Fibroblast of mammary gland (primary cell): ENCODE data around the gene KRTAP10-2.

Experiments
- DNase-seq: peaks from one replicate; pipeline ENCODE4 v3.0.0-alpha.2; 2010; ENCODE audit warnings: low read depth
- H3K4me3 ChIP-seq: 2 replicates; pipeline ENCODE4 v1.5.1; 2011; ENCODE audit warnings: low read depth, mild to moderate bottlenecking, low read length, moderate library complexity; ENCODE audit not compliant: control insufficient read depth
- TF ChIP-seq, protein P1 (sequence below): conservative IDR thresholded peaks from 2 replicates; pipeline ENCODE4 v1.5.1; 2011; ENCODE audit warnings: low read depth, low read length, inconsistent platforms; ENCODE audit not compliant: control insufficient read depth, insufficient read depth

Gene KRTAP10-2

DNA sequence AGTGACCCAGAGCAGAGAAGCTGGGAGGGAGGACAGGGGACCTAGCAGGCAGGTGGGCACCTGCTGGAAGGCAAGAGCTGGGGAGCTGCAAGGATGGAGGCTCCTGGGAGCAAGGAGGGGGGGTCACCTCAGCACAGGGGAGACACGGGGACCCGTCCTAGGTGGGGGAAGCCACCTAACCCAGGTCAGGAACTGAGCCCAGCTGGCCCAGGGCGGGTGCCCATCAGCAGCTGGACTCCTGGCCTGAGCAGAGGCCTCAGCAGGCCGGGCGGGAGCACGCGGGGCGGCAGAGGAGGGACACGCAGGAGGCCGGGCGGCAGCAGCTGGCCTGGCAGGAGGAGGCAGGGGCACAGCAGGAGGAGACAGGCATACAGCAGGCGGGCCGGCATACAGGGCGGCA lies 12.3 kb downstream of the KRTAP10-2 start:
- no peak for DNase-seq
- TF ChIP-seq, protein P1, sequence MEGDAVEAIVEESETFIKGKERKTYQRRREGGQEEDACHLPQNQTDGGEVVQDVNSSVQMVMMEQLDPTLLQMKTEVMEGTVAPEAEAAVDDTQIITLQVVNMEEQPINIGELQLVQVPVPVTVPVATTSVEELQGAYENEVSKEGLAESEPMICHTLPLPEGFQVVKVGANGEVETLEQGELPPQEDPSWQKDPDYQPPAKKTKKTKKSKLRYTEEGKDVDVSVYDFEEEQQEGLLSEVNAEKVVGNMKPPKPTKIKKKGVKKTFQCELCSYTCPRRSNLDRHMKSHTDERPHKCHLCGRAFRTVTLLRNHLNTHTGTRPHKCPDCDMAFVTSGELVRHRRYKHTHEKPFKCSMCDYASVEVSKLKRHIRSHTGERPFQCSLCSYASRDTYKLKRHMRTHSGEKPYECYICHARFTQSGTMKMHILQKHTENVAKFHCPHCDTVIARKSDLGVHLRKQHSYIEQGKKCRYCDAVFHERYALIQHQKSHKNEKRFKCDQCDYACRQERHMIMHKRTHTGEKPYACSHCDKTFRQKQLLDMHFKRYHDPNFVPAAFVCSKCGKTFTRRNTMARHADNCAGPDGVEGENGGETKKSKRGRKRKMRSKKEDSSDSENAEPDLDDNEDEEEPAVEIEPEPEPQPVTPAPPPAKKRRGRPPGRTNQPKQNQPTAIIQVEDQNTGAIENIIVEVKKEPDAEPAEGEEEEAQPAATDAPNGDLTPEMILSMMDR: no peak
- H3K4me3 ChIP-seq: no peak overlapping the region

DNA sequence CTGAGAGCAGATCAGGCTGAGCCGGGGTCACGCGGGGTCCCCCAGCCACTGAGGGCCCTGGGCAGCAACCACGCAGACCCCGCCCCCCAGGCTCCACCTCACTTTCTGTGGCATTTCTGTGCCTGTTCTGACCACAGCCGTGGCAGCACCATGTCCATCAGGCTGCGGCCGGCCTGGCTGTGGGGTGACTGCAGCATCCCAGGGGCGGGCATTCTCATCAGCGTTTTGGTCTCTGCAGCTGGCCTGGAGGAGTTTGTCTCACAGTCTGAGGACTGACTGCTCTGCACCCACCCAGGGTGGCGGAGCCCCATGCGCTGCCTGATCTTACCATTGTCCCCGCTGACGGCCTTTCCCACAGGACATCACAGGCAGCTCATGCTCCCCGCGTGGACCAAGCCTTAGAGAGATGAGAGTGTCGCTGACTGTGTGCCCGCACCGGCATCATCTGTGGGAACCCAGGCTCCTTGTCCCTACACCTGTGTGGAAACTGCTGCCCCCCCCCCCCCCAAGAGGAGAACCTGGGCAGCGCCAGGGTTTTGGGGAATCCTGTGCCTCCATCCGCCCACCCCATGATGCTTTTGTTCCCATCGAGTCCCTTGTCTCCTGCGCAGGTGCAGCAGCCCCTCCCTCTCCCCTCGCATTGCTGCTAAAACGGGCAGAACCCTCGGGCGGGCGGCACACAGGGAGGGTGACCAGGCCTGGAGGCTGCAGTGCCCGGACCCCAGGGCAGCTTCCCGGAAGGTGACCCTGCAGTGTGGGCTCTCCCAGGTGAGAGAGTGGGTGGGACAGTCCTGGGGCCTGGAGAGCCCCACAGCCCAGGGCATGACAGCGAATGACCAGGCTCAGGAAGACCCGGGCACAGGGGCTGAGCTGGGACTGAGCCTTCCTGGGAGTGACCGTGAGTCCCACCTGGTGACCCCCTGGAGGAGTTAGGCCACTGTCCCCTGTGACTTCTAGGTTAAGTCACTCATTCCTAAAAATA lies 13.1 kb downstream of the KRTAP10-2 start:
- DNase-seq: no peak
- TF ChIP-seq, protein P1: no peak
- no peak overlapping the region for H3K4me3 ChIP-seq

- TF ChIP-seq, protein P1: no peak
- DNase-seq: no peak
- no peak overlapping the region for H3K4me3 ChIP-seq
These were observed 15.3 kb downstream of the KRTAP10-2 start for GRCh38 chr21:44535963-44536362.

- TF ChIP-seq, protein P1: no peak
- no peak for DNase-seq
- no peak overlapping the region for H3K4me3 ChIP-seq
These were observed 16.6 kb downstream of the KRTAP10-2 start for GRCh38 chr21:44534688-44535087.

- no peak for DNase-seq
- H3K4me3 ChIP-seq: no peak overlapping the region
- TF ChIP-seq, protein P1: no peak
These were observed 17.2 kb downstream of the KRTAP10-2 start for GRCh38 chr21:44533891-44534627.

GRCh38 chr21:44533121-44533890 lies 18.0 kb downstream of the KRTAP10-2 start:
- no peak overlapping the region for H3K4me3 ChIP-seq
- TF ChIP-seq, protein P1: no peak
- DNase-seq: no peak
